Aorta (tissue), 5 donors: ENCODE results near the gene PCSK6. TPM values are rescaled to one million over a fixed set of nuclear protein-coding genes. Genes with fewer than 3 reads are reported as not detected.
A peak's percentile ranks its signal among the peaks of the same experiment; 100 is the strongest.

Source experiments
- ATAC-seq: fragments of 200-7000 bp; cut with Tn5 transposase; one replicate; pipeline ENCODE4 v1.9.1; 2022; ENCODE audit warnings: moderate library complexity; ENCODE audit not compliant: low FRiP score
- DNase-seq, 2 donors: peaks; one replicate each; pipeline ENCODE4 v3.0.0-alpha.2; 2020
- H3K27ac ChIP-seq, 2 donors: one replicate each; pipeline ENCODE4 v1.5.1; 2013; ENCODE audit warnings: low read length in 2 of 2, mild to moderate bottlenecking in 2 of 2, moderate library complexity in 2 of 2, control low read depth in 1 of 2, inconsistent platforms in 1 of 2, low read depth in 1 of 2
- H3K27me3 ChIP-seq, 2 donors: one replicate each; pipeline ENCODE4 v1.6.1; 2013; ENCODE audit warnings: control low read depth in 1 of 2, low read length in 1 of 2, mild to moderate bottlenecking in 1 of 2, moderate library complexity in 1 of 2; ENCODE audit not compliant: insufficient read depth in 2 of 2, control insufficient read depth in 1 of 2
- H3K36me3 ChIP-seq, 2 donors: one replicate each; pipeline ENCODE4 v1.6.1; 2013; ENCODE audit warnings: control low read depth in 1 of 2, low read length in 1 of 2, mild to moderate bottlenecking in 1 of 2; ENCODE audit not compliant: insufficient read depth in 2 of 2, control insufficient read depth in 1 of 2
- H3K4me1 ChIP-seq, 2 donors: one replicate each; pipeline ENCODE4 v1.6.1; 2013; ENCODE audit warnings: low read length in 2 of 2, control low read depth in 1 of 2, mild to moderate bottlenecking in 1 of 2, moderate library complexity in 1 of 2; ENCODE audit not compliant: insufficient read depth in 2 of 2, control insufficient read depth in 1 of 2
- H3K4me3 ChIP-seq, 2 donors: one replicate each; pipeline ENCODE4 v1.5.1; 2013; ENCODE audit warnings: low read length in 2 of 2, control low read depth in 1 of 2, mild to moderate bottlenecking in 1 of 2
- H3K9me3 ChIP-seq: one replicate; pipeline ENCODE4 v1.6.1; 2013; ENCODE audit warnings: mild to moderate bottlenecking, low read length; ENCODE audit not compliant: control insufficient read depth
- WGBS, 2 donors: extraction: QIAGEN DNeasy Blood & Tissue Kit; methylation state at CpG; one replicate each; pipeline ENCODE4 v1.1.7; 2013; 5-methylcytosine and 5-hydroxymethylcytosine counted together
- intact Hi-C, 2 donors: fragments of 100-400 bp; cut with DNase I; formaldehyde crosslinking; loops; one replicate each; pipeline versions ENCODE4 v1.14.2 to v1.15.0; 2022
- polyA plus RNA-seq, 2 donors: library from polyadenylated mRNA; stranded (reverse); fragments of 200-250 nt; gene quantifications; one replicate each; pipeline ENCODE4 v1.2.3, GENCODE V29; 2013
- total RNA-seq, 2 donors: library from RNA; stranded (reverse); fragmentation: NEBNext Ultra II Directional; extraction: Animal tissue kit (Norgen Biotek cat#: 25700); gene quantifications; one replicate each; pipeline ENCODE4 v1.2.1, GENCODE V29; 2021
- donor health status: healthy with polysubstance abuse.
- donor health status: Bipolar disorder and iron deficiency.
- donor health status: DM: no; HTN: no; CAD: no.
- donor health status: DM: no; HTN: no; CAD: no.
- donor health status: DM: yes; HTN: yes; CAD: no.

PCSK6 gene
- total and polyA plus RNA-seq, 4 donors = 1.6 to 11.2 (median 5.0) TPM; not detected in 1

DNA sequence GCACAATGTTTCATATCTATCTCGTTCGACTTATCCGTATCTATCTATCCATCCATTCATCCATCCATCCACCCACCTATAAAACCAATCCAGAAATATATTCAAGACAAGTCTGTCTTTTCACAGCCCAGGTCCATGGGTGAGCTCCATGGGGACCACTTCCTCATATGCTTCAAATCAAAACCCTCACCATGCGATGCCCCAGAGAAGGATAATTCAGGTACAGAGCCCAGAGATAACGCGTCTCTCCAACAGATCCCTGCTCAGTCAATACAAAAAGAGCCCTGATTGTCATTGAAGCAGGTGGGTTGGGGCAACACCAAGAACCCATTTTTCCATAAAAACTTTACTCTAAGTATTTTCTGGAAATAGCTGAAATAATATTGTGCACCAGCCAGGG, 47.2 kb downstream of the PCSK6 start:
- H3K4me1 ChIP-seq = no peaks in the 10 kb centered on the region
- WGBS, 2 donors = 94 to 98% methylated on average over 6 of the region's 6 CpGs
- ATAC-seq (no peak), DNase-seq (no peak)
- H3K27me3 ChIP-seq = no peaks in the 10 kb centered on the region
- intact Hi-C loops = no loop called here
- H3K4me3 ChIP-seq = no peak overlapping the region
- H3K9me3 ChIP-seq = no peaks in the 10 kb centered on the region
- H3K27ac ChIP-seq = no peak overlapping the region
- H3K36me3 ChIP-seq = no peaks in the 10 kb centered on the region

DNA sequence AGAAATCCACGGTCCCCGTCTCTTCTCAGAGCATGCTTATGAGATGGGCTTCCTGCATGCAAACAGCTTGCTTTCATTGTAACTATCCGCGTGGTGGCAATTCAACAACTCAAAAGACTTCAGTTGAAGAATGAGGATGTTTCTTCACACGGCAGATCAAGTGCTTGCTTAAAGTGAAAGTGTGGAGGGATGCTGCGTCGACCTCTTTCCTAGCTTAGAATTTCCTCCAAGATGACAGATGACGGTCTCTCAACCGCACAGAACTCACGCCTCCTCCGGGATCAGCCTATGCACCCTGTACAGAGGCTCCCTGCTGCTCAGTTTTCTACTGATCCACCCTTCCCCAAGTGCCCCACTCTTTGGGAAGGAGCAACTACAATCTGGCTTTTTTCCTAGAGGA, 47.8 kb downstream of the PCSK6 start:
- no peaks in the 10 kb centered on the region for H3K4me1 ChIP-seq
- DNase-seq = no peak
- intact Hi-C loops = no loop called here
- H3K4me3 ChIP-seq = no peak overlapping the region
- 72 to 75% methylated on average over 11 of the region's 11 CpGs for WGBS, 2 donors
- no peak for ATAC-seq
- H3K9me3 ChIP-seq = no peaks in the 10 kb centered on the region
- H3K27me3 ChIP-seq = no peaks in the 10 kb centered on the region
- no peak overlapping the region for H3K27ac ChIP-seq
- H3K36me3 ChIP-seq = no peaks in the 10 kb centered on the region

DNA sequence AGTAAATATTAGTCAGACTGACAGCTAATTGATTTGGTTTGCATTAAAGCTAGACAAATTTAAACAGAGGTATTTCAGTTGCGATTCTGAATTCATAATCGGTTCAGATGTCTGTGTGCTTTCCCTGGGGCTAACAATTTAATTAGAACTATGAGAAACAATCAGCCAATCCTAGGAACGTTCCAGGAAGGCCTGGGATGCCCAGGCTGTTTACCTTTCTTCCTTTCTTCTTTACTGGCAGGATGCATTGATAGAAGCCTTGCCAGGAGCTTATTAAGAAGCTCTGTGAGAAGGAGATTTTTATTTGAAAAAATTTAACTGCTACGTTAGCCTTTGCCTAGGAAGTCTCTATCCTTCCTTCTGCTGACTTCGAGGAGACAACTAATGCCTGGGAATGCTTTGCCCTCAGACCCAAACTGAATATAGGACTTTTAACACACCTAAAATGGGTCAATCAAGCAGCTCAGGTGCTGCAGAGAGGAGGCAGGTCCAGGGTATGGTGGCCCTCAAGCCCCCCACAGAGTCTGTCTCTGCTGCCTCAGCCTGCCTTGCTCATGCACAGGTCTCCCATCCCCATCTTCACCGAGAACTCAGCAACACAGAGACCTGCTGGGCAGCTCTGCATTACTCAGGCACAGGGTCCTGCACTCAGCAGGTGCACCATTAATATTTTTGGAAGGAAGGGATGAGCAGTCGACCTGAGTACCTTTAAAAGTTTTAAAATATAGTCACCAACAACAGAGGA, 48.5 kb downstream of the PCSK6 start:
- DNase-seq (no peak), ATAC-seq (no peak)
- Histone ChIP-seq H3K27me3 (no peaks in the 10 kb centered on the region), H3K4me3 (no peak overlapping the region), H3K36me3 (no peaks in the 10 kb centered on the region), H3K4me1 (no peaks in the 10 kb centered on the region), H3K9me3 (no peaks in the 10 kb centered on the region), H3K27ac (no peak overlapping the region)
- 64 to 69% methylated on average over 7 of the region's 7 CpGs for WGBS, 2 donors
- intact Hi-C loops = no loop called here

DNA sequence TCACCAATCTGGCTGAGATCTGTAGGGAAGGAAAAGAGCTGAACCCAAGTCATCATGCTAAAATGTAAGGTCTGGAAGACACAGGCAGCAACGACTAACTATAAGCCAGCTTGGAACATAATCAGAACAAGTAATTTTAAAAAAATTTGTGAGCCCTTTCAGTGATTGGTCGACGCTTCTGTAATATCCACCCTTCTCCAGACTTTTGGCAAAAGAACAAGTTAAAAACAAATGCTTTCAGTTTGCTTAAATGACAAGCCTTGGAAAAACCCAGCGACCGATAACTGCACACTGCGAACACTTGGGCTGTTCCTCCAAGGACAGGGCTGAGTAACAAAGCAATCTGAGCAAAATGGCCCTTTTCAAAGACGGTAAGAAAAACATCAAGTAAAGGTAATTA, 49.6 kb downstream of the PCSK6 start:
- no peaks in the 10 kb centered on the region for H3K27me3 ChIP-seq
- H3K4me1 ChIP-seq = no peaks in the 10 kb centered on the region
- DNase-seq = no peak
- 43 to 52% methylated on average over 7 of the region's 7 CpGs for WGBS, 2 donors
- no peaks in the 10 kb centered on the region for H3K9me3 ChIP-seq
- no peaks in the 10 kb centered on the region for H3K36me3 ChIP-seq
- intact Hi-C loops = no loop called here
- H3K27ac ChIP-seq = no peak overlapping the region
- ATAC-seq = peak; percentile 28
- H3K4me3 ChIP-seq = no peak overlapping the region

DNA sequence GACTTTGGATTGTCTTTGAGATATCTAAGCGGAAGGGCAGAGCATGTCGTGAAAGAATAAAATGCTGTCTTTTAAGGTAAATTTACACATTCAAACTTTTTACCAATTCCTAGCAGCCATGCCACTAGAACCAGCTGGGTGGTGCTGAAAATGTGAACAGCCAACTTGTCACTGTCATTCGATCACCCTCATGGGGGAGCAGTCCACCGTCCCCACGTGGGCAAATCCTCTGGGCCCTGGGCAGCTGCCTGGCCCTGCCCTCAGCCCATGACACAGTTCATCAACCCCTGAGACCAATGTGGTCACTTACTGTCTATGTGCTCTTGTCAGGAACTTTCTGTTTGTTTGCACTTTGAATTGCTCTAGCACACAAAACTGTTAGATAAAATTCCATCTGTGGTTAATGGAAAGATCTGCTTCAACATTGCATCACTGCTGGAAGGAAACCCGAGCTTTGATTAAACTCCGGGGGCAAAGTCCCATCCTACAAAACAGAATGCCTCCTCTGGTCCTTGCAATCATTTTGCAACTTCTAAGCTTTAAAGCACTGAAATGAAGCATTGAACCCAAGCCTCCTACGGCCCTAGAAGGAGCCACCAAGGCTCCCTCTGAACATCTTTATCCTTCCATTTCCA, 50.1 kb downstream of the PCSK6 start:
- intact Hi-C loops = no loop called here
- Histone ChIP-seq H3K4me3 (no peak overlapping the region), H3K27me3 (no peaks in the 10 kb centered on the region), H3K36me3 (no peaks in the 10 kb centered on the region), H3K27ac (no peak overlapping the region), H3K9me3 (no peaks in the 10 kb centered on the region), H3K4me1 (no peaks in the 10 kb centered on the region)
- 58 to 68% methylated on average over 8 of the region's 8 CpGs for WGBS, 2 donors
- DNase-seq (no peak), ATAC-seq (peak; percentile 58)

DNA sequence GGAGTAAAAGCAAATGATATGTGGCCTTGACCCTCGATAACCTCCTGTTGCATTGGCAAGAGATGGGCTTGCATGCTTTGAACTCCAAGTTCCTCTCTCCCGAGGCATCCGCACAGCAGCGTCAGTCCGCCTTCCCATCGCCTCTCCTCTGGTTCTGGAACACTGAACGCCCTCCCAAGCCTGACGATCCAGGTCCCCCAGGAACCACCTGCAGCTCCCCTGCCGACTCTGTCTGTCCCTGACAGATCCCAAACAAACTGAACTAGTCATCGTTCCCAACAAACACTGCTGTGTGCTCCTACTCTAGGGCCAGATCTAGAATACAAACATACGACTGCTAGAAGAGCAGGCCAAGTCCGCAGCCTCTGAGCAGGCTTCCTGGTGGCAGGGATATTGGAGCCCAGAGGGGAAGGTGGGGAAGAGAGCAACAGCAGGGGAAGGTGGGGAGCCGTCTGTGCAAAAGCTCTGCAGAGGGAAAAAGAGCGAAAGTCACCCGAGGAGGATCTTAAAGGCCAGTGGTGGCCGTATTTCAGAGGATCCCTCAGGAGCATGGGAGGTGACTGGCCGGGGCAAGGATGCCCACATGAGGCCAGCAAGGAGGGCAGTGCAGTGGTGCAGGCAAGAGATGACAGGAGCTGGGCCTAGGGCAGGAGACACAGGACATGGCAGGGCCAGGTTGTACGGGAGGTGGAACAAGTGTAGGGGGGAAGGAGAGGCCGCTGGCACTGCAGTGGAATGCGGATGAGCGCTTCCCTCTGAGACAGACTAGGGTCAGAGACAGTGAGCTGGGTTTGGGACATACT, 50.8 kb downstream of the PCSK6 start:
- Histone ChIP-seq H3K9me3 (no peaks in the 10 kb centered on the region), H3K4me3 (no peak overlapping the region), H3K36me3 (no peaks in the 10 kb centered on the region), H3K27ac (no peak overlapping the region), H3K27me3 (no peaks in the 10 kb centered on the region), H3K4me1 (no peaks in the 10 kb centered on the region)
- ATAC-seq (no peak), DNase-seq (no peak)
- 83 to 89% methylated on average over 21 of the region's 21 CpGs for WGBS, 2 donors
- intact Hi-C loops = no loop called here

DNA sequence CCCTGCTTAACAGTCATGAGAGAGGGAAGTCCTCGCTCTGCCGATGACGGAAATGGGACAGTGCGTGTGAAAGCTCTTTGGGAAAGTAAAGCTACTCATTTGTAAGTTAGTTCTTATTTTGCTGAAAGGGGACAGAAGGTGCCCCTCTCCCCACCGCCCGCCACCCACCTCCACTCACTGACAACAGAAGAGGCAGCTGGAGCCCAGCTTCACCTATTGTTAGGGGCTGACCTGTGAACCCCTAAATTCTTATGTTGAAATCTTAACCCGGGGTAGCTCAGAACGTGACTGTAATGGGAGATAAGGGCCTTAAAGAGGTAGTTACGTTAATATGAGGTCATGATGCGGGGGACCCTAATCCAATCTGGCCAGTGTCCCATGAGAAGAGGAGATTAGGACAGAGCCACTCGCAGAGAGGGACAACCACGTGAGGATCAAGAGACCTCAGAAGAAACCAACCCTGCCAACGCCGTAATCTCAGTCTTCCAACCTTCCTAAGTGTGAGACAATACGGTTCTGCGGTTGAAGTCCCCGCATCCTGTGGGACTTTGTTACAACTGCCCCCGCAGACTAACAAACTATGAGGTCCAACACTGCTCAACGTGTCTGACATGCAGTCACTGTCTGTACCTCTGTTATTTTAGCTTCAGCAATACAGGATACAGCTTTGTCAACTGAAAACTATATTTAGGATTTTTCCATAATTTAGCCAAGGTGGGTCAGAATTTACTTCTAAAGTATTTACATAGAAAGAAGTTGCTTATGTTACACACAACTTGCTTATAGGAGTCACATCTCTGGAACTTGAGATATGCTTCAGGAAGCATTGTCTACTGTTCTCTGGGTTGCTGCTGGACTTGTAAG, 51.7 kb downstream of the PCSK6 start:
- Histone ChIP-seq H3K9me3 (no peaks in the 10 kb centered on the region), H3K4me1 (no peaks in the 10 kb centered on the region), H3K27ac (no peak overlapping the region), H3K27me3 (no peaks in the 10 kb centered on the region), H3K4me3 (no peak overlapping the region), H3K36me3 (no peaks in the 10 kb centered on the region)
- 86 to 87% methylated on average over 19 of the region's 19 CpGs for WGBS, 2 donors
- ATAC-seq = no peak
- DNase-seq = no peak
- intact Hi-C loops = no loop called here

DNA sequence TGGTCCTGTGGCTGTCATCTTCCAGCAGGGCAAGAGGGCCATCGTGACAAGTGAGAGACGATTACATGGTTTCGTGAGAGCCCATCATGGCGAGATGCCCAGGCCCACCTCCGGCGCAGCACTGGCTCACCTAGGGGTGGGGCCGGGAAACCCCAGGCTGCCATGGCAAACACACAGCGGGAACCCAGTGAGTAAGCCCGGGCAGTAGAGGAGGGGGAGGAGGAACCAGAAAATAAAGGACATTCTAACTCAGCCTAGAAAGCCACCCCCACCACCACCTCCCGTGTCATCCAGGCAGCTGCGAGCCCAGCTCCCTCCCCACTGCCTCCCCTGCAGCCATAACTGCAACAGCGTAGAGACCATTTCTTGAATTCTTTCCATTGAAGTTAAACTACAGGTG, 52.3 kb downstream of the PCSK6 start:
- H3K4me1 ChIP-seq = no peaks in the 10 kb centered on the region
- WGBS, 2 donors = 83 to 88% methylated on average over 11 to 12 of the region's 12 CpGs
- intact Hi-C loops = no loop called here

More for the DNA sequence above, 52.3 kb downstream of the PCSK6 start:
- Histone ChIP-seq H3K4me3 (no peak overlapping the region), H3K27ac (no peak overlapping the region), H3K36me3 (no peaks in the 10 kb centered on the region), H3K9me3 (no peaks in the 10 kb centered on the region), H3K27me3 (no peaks in the 10 kb centered on the region)
- no peak for DNase-seq
- no peak for ATAC-seq
